Mesenchymal stem cell (in vitro differentiated cells and primary cell): Measurements from ENCODE around the gene AJAP1.

Experiments used
- DNase-seq: peaks from one replicate; pipeline ENCODE4 v3.0.0-alpha.2; 2013
- H2AFZ ChIP-seq: one replicate; pipeline ENCODE4 v1.6.1; 2013; ENCODE audit warnings: low read depth, mild to moderate bottlenecking, control low read depth, inconsistent platforms, low read length, moderate library complexity
- H2AK5ac ChIP-seq: 2 replicates; pipeline ENCODE4 v1.6.1; 2013; ENCODE audit warnings: low read length, moderate library complexity, mild to moderate bottlenecking, inconsistent platforms; ENCODE audit not compliant: severe bottlenecking
- H2BK120ac ChIP-seq: one replicate; pipeline ENCODE4 v1.6.1; 2013; ENCODE audit warnings: low read depth, mild to moderate bottlenecking, inconsistent platforms, low read length, moderate library complexity
- H2BK12ac ChIP-seq, 2 experiments: one replicate each; pipeline ENCODE4 v1.6.1; 2013; ENCODE audit warnings: inconsistent platforms in 2 of 2, low read length in 2 of 2, mild to moderate bottlenecking in 2 of 2, moderate library complexity in 2 of 2, control low read depth in 1 of 2
- H2BK15ac ChIP-seq: one replicate; pipeline ENCODE4 v1.6.1; 2013; ENCODE audit warnings: mild to moderate bottlenecking, low read depth, inconsistent platforms; ENCODE audit not compliant: poor library complexity, severe bottlenecking
- H2BK5ac ChIP-seq: 2 replicates; pipeline ENCODE4 v1.6.1; 2013; ENCODE audit warnings: low read depth, mild to moderate bottlenecking, low read length, control low read depth, inconsistent platforms; ENCODE audit not compliant: poor library complexity, severe bottlenecking
- H3K14ac ChIP-seq, 2 experiments: one replicate each; pipeline ENCODE4 v1.6.1; 2013; ENCODE audit warnings: inconsistent platforms in 2 of 2, low read length in 2 of 2, control low read depth in 1 of 2, mild to moderate bottlenecking in 1 of 2, moderate library complexity in 1 of 2
- H3K18ac ChIP-seq, 2 experiments: one replicate each; pipeline ENCODE4 v1.6.1; 2013; ENCODE audit warnings: inconsistent platforms in 2 of 2, low read length in 2 of 2, control low read depth in 1 of 2, low read depth in 1 of 2, mild to moderate bottlenecking in 1 of 2
- H3K23ac ChIP-seq, 2 experiments: one replicate each; pipeline ENCODE4 v1.6.1; 2013; ENCODE audit warnings: inconsistent platforms in 2 of 2, low read length in 2 of 2, mild to moderate bottlenecking in 2 of 2, moderate library complexity in 2 of 2, control low read depth in 1 of 2
- H3K27ac ChIP-seq: 2 replicates; pipeline ENCODE4 v1.5.1; 2013; ENCODE audit warnings: mild to moderate bottlenecking, moderate library complexity, low read length, control low read depth, inconsistent platforms; ENCODE audit not compliant: poor library complexity, severe bottlenecking
- H3K27me3 ChIP-seq, 2 experiments: 2 replicates each; pipeline versions ENCODE4 v1.6.1 to v1.7.0; 2013; ENCODE audit warnings: low read length in 2 of 2, mild to moderate bottlenecking in 2 of 2, moderate library complexity in 2 of 2, control low read depth in 1 of 2, inconsistent platforms in 1 of 2; ENCODE audit not compliant: control insufficient read depth in 1 of 2, insufficient read depth in 1 of 2
- H3K36me3 ChIP-seq, 2 experiments: 2 replicates each; pipeline versions ENCODE4 v1.6.1 to v1.7.0; 2013; ENCODE audit warnings: low read length in 2 of 2, control low read depth in 1 of 2, inconsistent platforms in 1 of 2, low read depth in 1 of 2, mild to moderate bottlenecking in 1 of 2; ENCODE audit not compliant: insufficient read depth in 2 of 2, control insufficient read depth in 1 of 2
- H3K4ac ChIP-seq, 2 experiments: one replicate each; pipeline ENCODE4 v1.6.1; 2013; ENCODE audit warnings: inconsistent platforms in 2 of 2, low read length in 2 of 2, mild to moderate bottlenecking in 2 of 2, moderate library complexity in 2 of 2, control low read depth in 1 of 2, low read depth in 1 of 2
- H3K4me1 ChIP-seq: 2 replicates; pipeline ENCODE4 v1.6.1; 2013; ENCODE audit warnings: low read depth, low read length, control low read depth; ENCODE audit not compliant: control insufficient read depth, insufficient read depth
- H3K4me2 ChIP-seq: 2 replicates; pipeline ENCODE4 v1.6.1; 2013; ENCODE audit warnings: low read length, mild to moderate bottlenecking, inconsistent platforms; ENCODE audit not compliant: poor library complexity, severe bottlenecking
- H3K4me3 ChIP-seq, 2 experiments: 2 replicates each; pipeline versions ENCODE4 v1.5.1 to v1.7.0; 2013; ENCODE audit warnings: low read length in 2 of 2, mild to moderate bottlenecking in 2 of 2, control low read depth in 1 of 2, low read depth in 1 of 2; ENCODE audit not compliant: insufficient read depth in 1 of 2
- H3K79me1 ChIP-seq: replicated peaks from 2 replicates; pipeline ENCODE4 v1.6.1; 2013; ENCODE audit warnings: mild to moderate bottlenecking, control low read depth, low read length, inconsistent platforms; ENCODE audit not compliant: poor library complexity, severe bottlenecking
- H3K9ac ChIP-seq: 2 replicates; pipeline ENCODE4 v1.7.0; 2013; ENCODE audit warnings: mild to moderate bottlenecking, low read length, moderate library complexity
- H3K9me3 ChIP-seq: 2 replicates; pipeline ENCODE4 v1.7.0; 2013; ENCODE audit warnings: mild to moderate bottlenecking, low read length; ENCODE audit not compliant: control insufficient read depth
- H4K8ac ChIP-seq: one replicate; pipeline ENCODE4 v1.6.1; 2013; ENCODE audit warnings: inconsistent platforms, mild to moderate bottlenecking, low read length, moderate library complexity
- H4K91ac ChIP-seq: one replicate; pipeline ENCODE4 v1.6.1; 2013; ENCODE audit warnings: mild to moderate bottlenecking, low read length, inconsistent platforms
- WGBS: methylation state at CpG from one replicate; pipeline ENCODE4 v1.1.7; 2013; ENCODE audit warnings: mixed read lengths; 5-methylcytosine and 5-hydroxymethylcytosine counted together

The AJAP1 gene

GRCh38 chr1:4713669-4714068 lies 59.3 kb downstream of the AJAP1 start:
- Histone ChIP-seq H3K36me3 (no peaks in the 10 kb centered on the region), H3K4me3 (no peak overlapping the region), H3K9ac (no peak overlapping the region), H3K4me1 (no peaks in the 10 kb centered on the region), H3K9me3 (no peaks in the 10 kb centered on the region), H3K18ac (no peak overlapping the region), H3K27ac (no peak overlapping the region), H3K79me1 (no peaks in the 10 kb centered on the region), H3K4me2 (no peak overlapping the region), H4K8ac (no peak overlapping the region), H2BK15ac (no peak overlapping the region), H3K4ac (no peak overlapping the region), H4K91ac (no peak overlapping the region), H2BK5ac (no peak overlapping the region), H2BK120ac (no peak overlapping the region), H3K27me3 (peaks cover 0 to 5% of the 10 kb centered on the region in 2 experiments), H3K23ac (no peak overlapping the region), H2BK12ac (no peak overlapping the region), H2AFZ (no peak overlapping the region), H2AK5ac (no peak overlapping the region), H3K14ac (no peak overlapping the region)
- WGBS: 85% methylated on average over 12 of the region's 12 CpGs
- no peak for DNase-seq

DNA sequence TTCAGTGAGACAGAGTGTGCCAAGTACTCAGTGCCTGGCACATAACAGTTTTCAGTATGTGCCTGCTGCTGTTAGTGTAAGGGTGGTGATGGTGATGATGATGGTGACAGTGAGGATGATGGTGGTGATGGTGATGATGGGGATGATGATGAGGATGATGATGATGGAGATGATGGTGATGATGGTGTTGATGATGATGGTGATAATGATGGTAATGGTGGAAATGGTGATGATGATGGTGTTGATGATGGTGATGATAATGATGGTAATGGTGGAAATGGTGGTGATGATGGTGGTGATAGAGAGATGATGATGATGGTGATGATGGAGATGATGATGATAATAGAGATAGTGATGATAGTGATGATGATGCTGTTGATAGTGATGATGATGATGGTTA lies 62.0 kb downstream of the AJAP1 start:
- Histone ChIP-seq H3K18ac (no peak overlapping the region), H3K27ac (no peak overlapping the region), H2BK120ac (no peak overlapping the region), H3K14ac (no peak overlapping the region), H4K91ac (no peak overlapping the region), H3K79me1 (no peaks in the 10 kb centered on the region), H3K4me3 (no peak overlapping the region), H3K4ac (no peak overlapping the region), H2AFZ (no peak overlapping the region), H3K4me2 (no peak overlapping the region), H3K23ac (no peak overlapping the region), H2AK5ac (no peak overlapping the region), H3K36me3 (no peaks in the 10 kb centered on the region), H2BK5ac (no peak overlapping the region), H4K8ac (no peak overlapping the region), H3K9ac (no peak overlapping the region), H2BK15ac (no peak overlapping the region), H2BK12ac (no peak overlapping the region), H3K9me3 (no peaks in the 10 kb centered on the region), H3K27me3 (no peaks in the 10 kb centered on the region), H3K4me1 (no peaks in the 10 kb centered on the region)
- DNase-seq: no peak

- WGBS: 53% methylated on average over 5 of the region's 5 CpGs
- H3K4ac ChIP-seq: no peak overlapping the region
- no peak overlapping the region for H3K14ac ChIP-seq
- no peak overlapping the region for H3K27ac ChIP-seq
- H3K4me1 ChIP-seq: no peaks in the 10 kb centered on the region
- H2BK120ac ChIP-seq: no peak overlapping the region
- H4K91ac ChIP-seq: no peak overlapping the region
- no peak overlapping the region for H2BK5ac ChIP-seq
- no peak overlapping the region for H2BK15ac ChIP-seq
- no peak overlapping the region for H3K4me3 ChIP-seq
- no peak overlapping the region for H3K18ac ChIP-seq
- no peak overlapping the region for H2AFZ ChIP-seq
- H3K9ac ChIP-seq: no peak overlapping the region
- H2AK5ac ChIP-seq: no peak overlapping the region
- H3K27me3 ChIP-seq: no peaks in the 10 kb centered on the region
- H4K8ac ChIP-seq: no peak overlapping the region
- H3K79me1 ChIP-seq: no peaks in the 10 kb centered on the region
- no peak overlapping the region for H2BK12ac ChIP-seq
- H3K9me3 ChIP-seq: no peaks in the 10 kb centered on the region
- H3K36me3 ChIP-seq: no peaks in the 10 kb centered on the region
- H3K4me2 ChIP-seq: no peak overlapping the region
- no peak for DNase-seq
- no peak overlapping the region for H3K23ac ChIP-seq
These were observed 63.7 kb downstream of the AJAP1 start for GRCh38 chr1:4718071-4718470.

DNA sequence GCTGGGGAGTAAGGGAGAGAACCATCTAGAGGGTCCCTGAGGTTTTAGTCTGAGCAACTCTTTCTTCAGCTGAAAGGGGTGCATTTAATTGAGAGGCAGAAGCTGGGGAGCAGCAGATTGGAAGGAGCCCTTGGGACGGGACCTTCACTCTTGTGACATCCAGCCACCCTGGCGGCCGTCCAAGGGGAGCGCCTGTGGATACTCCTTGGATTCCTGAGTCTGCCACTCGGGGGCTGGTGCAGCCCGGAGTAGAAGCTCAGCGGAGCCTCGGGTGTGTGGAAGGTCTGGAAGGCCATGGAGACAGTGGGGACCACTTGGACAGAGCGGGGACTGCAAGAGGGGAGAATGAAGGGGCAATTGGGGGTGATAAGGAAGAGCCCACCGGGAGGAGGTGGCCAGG lies 68.7 kb downstream of the AJAP1 start:
- H3K9ac ChIP-seq: no peak overlapping the region
- no peak overlapping the region for H2AK5ac ChIP-seq
- no peak overlapping the region for H2BK15ac ChIP-seq
- H4K91ac ChIP-seq: no peak overlapping the region
- H2AFZ ChIP-seq: no peak overlapping the region
- H3K4ac ChIP-seq: no peak overlapping the region
- H2BK5ac ChIP-seq: no peak overlapping the region
- 73% methylated on average over 10 of the region's 10 CpGs for WGBS
- no peak overlapping the region for H3K14ac ChIP-seq
- H2BK120ac ChIP-seq: no peak overlapping the region
- no peak for DNase-seq
- no peaks in the 10 kb centered on the region for H3K36me3 ChIP-seq
- no peaks in the 10 kb centered on the region for H3K9me3 ChIP-seq
- H2BK12ac ChIP-seq: no peak overlapping the region
- H4K8ac ChIP-seq: no peak overlapping the region
- H3K4me3 ChIP-seq: no peak overlapping the region
- H3K23ac ChIP-seq: no peak overlapping the region
- H3K27me3 ChIP-seq: no peaks in the 10 kb centered on the region
- no peak overlapping the region for H3K18ac ChIP-seq
- no peaks in the 10 kb centered on the region for H3K79me1 ChIP-seq
- H3K4me1 ChIP-seq: no peaks in the 10 kb centered on the region
- no peak overlapping the region for H3K27ac ChIP-seq
- no peak overlapping the region for H3K4me2 ChIP-seq
